HTERT RPE-1 (cell line): ENCODE measurements around the gene ZNF141.
"Not testable (repeated sequence)": the region's sequence is repeated elsewhere in the genome, so short reads cannot be mapped to it uniquely, and the experiment has no call there.

Source experiments
- in situ Hi-C: fragments of 300-500 bp; cut with MboI; formaldehyde crosslinking; loops from 4 replicates; pipeline ENCODE4 v1.14.3; 2020; ENCODE audit warnings: low sequenced_read_pairs

Gene ZNF141

DNA sequence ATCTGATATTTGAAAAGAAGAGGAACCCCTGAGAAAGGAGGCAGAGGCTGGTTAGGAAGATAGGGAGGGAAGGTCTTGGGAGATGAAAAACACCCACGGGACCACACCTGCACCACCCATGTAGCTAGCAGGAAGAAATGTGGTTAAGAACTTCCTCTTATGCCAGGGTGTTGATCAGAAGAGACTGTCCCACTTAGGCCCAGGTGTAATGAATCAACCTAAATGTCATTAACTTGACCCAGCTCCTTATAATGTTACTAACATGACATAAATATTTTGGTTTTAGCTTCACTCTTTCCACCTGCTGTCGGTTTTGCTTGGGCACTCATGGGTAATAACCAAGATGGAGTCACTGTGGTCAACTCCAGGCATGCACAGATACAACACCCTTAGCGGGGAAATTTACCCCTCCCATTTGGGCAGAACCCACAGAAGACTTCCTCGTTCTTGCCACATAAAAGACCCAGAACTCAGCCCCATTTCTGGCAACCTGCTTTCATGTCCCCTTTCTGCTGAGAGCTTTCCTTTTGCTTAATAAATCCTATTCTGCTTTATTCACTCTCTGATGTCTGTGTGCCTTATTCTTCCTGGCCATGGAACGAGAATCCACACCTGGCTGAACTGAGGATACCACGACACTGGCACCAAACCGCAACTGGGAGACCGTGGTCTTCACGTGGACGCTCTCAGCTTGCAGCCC is 46.8 kb downstream of the ZNF141 start:
- in situ Hi-C loops = no loop called here

DNA sequence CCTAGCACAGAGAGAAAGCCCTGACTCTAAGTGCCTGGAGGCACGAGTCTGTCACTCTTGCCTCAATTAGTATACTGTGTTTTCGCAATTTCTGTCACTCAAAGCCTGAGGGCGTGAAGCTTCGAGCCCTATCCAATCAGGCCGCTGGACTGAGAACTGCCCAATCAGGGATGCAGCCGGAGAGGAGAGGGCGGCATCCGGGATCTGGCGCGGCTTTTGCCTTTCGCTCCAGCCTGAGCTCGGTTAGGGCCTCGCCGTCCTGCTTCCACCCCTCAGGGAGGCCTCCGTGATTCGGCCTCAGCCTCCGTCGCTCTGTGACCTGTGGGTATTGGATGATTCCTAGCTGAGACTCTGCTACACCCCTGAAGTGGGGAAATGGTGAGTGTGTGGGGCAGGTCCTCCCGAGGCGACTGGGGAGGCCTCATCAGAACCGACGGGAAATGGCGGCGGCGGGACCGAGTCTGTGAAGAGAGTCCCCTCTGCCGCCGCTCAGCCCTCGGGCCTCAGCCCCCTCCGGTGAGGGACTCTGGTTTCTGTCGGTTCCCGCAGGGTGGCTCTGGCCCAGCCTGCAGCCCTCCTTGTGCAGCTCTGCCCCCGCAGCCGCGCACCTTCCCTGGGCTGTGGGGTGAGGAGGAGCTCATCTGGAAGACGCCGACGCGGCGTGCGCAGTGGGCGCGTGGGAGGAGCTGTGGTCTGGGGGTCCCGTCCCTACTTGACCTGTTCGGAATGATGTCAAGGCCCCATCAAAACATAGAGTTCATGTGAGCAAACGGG is 48.5 kb downstream of the ZNF141 start:
- in situ Hi-C loops = no loop called here

DNA sequence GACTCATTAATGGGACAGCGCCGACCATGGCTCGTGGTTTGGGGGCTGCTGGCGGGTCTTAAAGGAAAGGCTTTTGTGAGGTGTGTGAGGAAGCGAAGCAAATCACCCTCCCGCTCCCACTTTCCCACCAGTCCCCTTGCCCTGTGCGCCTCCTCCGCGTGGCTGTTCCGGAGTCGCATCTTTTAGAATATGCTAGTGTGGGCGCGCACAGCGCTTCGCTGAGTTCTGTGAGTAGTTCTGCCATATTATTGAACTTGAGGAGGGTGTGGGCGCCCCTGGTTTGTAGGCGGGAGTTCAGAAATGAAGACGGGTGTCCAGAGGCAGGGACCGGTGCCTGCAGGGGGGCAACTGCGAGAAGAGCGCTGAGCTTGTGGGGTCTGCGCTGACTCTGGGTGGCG is 49.1 kb downstream of the ZNF141 start:
- in situ Hi-C loops = no loop called here

DNA sequence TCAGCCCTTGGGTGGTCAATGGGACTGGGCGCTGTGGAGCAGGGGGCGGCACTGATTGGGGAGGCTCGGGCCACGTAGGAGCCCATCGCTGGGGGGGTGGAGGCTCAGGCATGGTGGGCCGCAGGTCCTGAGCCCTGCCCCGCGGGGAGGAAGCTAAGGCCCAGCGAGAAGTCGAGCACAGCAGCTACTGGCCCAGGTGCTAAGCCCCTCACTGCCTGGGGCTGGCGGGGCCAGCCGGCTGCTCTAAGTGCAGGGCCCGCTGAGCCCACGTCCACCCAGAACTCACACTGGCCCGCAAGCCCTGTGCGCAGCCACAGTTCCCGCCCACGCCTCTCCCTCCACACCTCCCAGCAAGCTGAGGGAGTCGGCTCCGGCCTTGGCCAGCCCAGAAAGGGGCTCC is 66.4 kb downstream of the ZNF141 start:
- in situ Hi-C loops = no loop called here

DNA sequence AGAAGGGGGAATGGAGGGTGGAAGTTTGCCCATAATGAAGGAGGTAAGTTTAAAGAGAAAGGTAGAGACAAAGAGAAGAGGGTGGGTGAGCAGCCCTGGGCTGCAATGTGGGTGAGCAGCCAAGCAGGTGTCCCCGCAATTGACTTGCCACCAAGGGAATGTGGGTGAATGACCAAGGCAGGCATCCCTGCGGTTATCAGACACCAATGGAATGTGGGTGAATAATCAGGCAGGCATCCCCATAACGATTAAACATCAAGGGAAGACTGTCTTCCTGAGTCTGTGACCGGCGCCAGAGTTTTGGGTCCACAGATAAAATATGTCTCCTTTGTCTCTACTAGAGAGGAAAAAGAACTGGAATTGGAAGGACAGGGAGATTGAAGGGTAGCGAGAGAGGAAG is 70.7 kb downstream of the ZNF141 start:
- in situ Hi-C loops = not testable (repeated sequence)

DNA sequence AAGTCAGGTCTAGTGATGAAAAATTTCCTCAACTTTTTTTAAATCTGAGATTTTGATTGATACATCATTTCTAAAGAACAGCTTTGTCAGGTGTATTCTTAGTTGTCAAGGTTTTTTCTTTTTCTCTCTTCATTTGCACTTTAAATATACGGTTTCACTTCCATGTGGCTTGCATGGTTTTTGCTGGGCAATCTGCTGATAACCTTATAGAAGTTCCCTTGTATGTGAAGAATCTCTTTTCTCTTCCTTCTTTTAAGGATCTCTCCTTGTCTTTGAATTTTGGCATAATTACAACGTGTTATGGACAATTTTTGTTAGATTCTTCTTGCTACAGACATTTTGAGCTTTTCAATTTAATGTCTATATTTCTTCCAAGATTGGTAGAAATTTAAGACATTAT is 85.0 kb downstream of the ZNF141 start:
- in situ Hi-C loops = no loop called here
